PC-3 (cell line): Measurements from ENCODE around the gene FRMD4B. TPM values are rescaled to one million over a fixed set of nuclear protein-coding genes. Genes with fewer than 3 reads are reported as not detected.

Experiments
- ATAC-seq: fragments of 200-7000 bp; cut with Tn5 transposase; 2 replicates; pipeline ENCODE4 v1.9.1; 2020; ENCODE audit warnings: mild to moderate bottlenecking, moderate library complexity
- BruUV-seq: library from RNA; stranded (reverse); fragments of 400-500 nt; replicated peaks from 2 replicates; lab custom pipeline; 2021; lab: Mats Ljungman, UMichigan
- CTCF ChIA-PET: fragments of 300-600 bp; sonication (Branson Sonifier 250); formaldehyde crosslinking; loops from one replicate; lab custom pipeline; 2022; ENCODE audit warnings: antibody characterized with exemption; lab: Charles Lee
- POLR2A ChIA-PET: fragments of 300-600 bp; sonication (Branson Sonifier 250); formaldehyde crosslinking; loops from one replicate; lab custom pipeline; 2022; ENCODE audit warnings: antibody characterized with exemption; ENCODE audit not compliant: unreplicated experiment; lab: Charles Lee
- DNase-seq: peaks from one replicate; pipeline ENCODE4 v3.0.0-alpha.2; 2015
- H2AFZ ChIP-seq: fragments of 300-600 bp; sonication (generic); 2 replicates; pipeline ENCODE4 v1.6.0; 2016; ENCODE audit warnings: antibody characterized with exemption, low read length
- H3F3A ChIP-seq: fragments of 300-600 bp; sonication (generic); one replicate; pipeline ENCODE4 v1.6.0; 2017; ENCODE audit warnings: antibody characterized with exemption, low read length, control low read depth, mild to moderate bottlenecking; ENCODE audit not compliant: unreplicated experiment
- H3K27ac ChIP-seq: fragments of 300-600 bp; sonication (generic); 2 replicates; pipeline ENCODE4 v1.5.1; 2016; ENCODE audit warnings: mild to moderate bottlenecking, low read length
- H3K27me3 ChIP-seq: fragments of 300-600 bp; sonication (generic); 2 replicates; pipeline ENCODE4 v1.6.1; 2016; ENCODE audit warnings: low read length, mixed read lengths
- H3K36me3 ChIP-seq: fragments of 300-600 bp; sonication (generic); 2 replicates; pipeline ENCODE4 v1.6.1; 2016; ENCODE audit warnings: low read depth, mixed run types, low read length, mixed read lengths
- H3K4me1 ChIP-seq: fragments of 300-600 bp; sonication (generic); 2 replicates; pipeline ENCODE4 v1.5.1; 2016; ENCODE audit warnings: low read length; ENCODE audit not compliant: insufficient read depth
- H3K4me2 ChIP-seq: fragments of 300-600 bp; sonication (generic); 2 replicates; pipeline ENCODE4 v1.6.0; 2016; ENCODE audit warnings: low read length
- H3K4me3 ChIP-seq: fragments of 300-600 bp; sonication (generic); 2 replicates; pipeline ENCODE4 v1.5.1; 2016; ENCODE audit warnings: mild to moderate bottlenecking, low read length, mixed read lengths
- H3K79me2 ChIP-seq: fragments of 300-600 bp; sonication (generic); 2 replicates; pipeline ENCODE4 v1.6.1; 2017; ENCODE audit warnings: low read length, mixed read lengths
- H3K9ac ChIP-seq: fragments of 300-600 bp; sonication (generic); 2 replicates; pipeline ENCODE4 v1.6.0; 2016; ENCODE audit warnings: mild to moderate bottlenecking, low read length
- H3K9me2 ChIP-seq: fragments of 300-600 bp; sonication (generic); replicated peaks from 2 replicates; pipeline ENCODE4 v1.6.1; 2016; ENCODE audit warnings: mixed run types, low read length, mixed read lengths
- H3K9me3 ChIP-seq: fragments of 300-600 bp; sonication (generic); 2 replicates; pipeline ENCODE4 v1.6.1; 2016; ENCODE audit warnings: low read length, mixed read lengths
- H4K20me1 ChIP-seq: fragments of 300-600 bp; sonication (generic); 2 replicates; pipeline ENCODE4 v1.6.1; 2016; ENCODE audit warnings: low read length, mixed read lengths
- CTCF ChIP-seq: fragments of 300-600 bp; sonication (generic); conservative IDR thresholded peaks from 2 replicates; pipeline ENCODE4 v1.5.1; 2017; ENCODE audit warnings: antibody characterized with exemption, low read depth, mild to moderate bottlenecking, low read length
- EZH2 ChIP-seq: fragments of 300-600 bp; sonication (generic); IDR thresholded peaks from one replicate; pipeline ENCODE4 v1.6.1; 2017; ENCODE audit warnings: antibody characterized with exemption, mild to moderate bottlenecking, low read length; ENCODE audit not compliant: unreplicated experiment
- EZH2phosphoT487 ChIP-seq: fragments of 300-600 bp; sonication (generic); IDR thresholded peaks from 2 replicates; pipeline ENCODE4 v1.6.1; 2018; ENCODE audit warnings: mild to moderate bottlenecking, antibody characterized with exemption, low read length, borderline replicate concordance
- intact Hi-C: fragments of 100-400 bp; cut with micrococcal nuclease; formaldehyde crosslinking; loops from 2 replicates; pipeline ENCODE4 v1.9.0; 2023
- total RNA-seq: library from RNA; depleted of rRNA; stranded (reverse); fragments of >200 nt; gene quantifications from 2 replicates; pipeline ENCODE4 v1.2.3, GENCODE V29; 2014

The FRMD4B gene
- total RNA-seq, 1 experiment from 2014 or later = 5.7 TPM

- Histone ChIP-seq H3K9ac (no peak overlapping the region), H3F3A (no peaks in the 10 kb centered on the region), H3K4me3 (no peak overlapping the region), H3K9me2 (no peaks in the 10 kb centered on the region), H3K9me3 (no peaks in the 10 kb centered on the region), H2AFZ (no peak overlapping the region), H3K36me3 (no peaks in the 10 kb centered on the region), H3K4me1 (peaks cover 7% of the 10 kb centered on the region; the same call in 1 of the 2 replicates), H3K27me3 (no peaks in the 10 kb centered on the region), H3K79me2 (no peaks in the 10 kb centered on the region), H3K27ac (no peak overlapping the region), H4K20me1 (no peaks in the 10 kb centered on the region), H3K4me2 (no peak overlapping the region)
- intact Hi-C loops = no loop called here
- POLR2A ChIA-PET = no interaction called here
- BruUV-seq = no TSS peak
- TF ChIP-seq EZH2phosphoT487 (no peak), EZH2 (no peak), CTCF (no peak)
- no peak for DNase-seq
- no peak for ATAC-seq
- CTCF ChIA-PET = no interaction called here
These were observed 166.7 kb downstream of the FRMD4B start for GRCh38 chr3:69219101-69219708.

- Histone ChIP-seq H3K27me3 (no peaks in the 10 kb centered on the region), H2AFZ (no peak overlapping the region), H3K27ac (no peak overlapping the region), H3K4me2 (no peak overlapping the region), H3K4me3 (no peak overlapping the region), H3K9ac (no peak overlapping the region), H3K79me2 (no peaks in the 10 kb centered on the region), H3F3A (no peaks in the 10 kb centered on the region), H4K20me1 (no peaks in the 10 kb centered on the region), H3K36me3 (no peaks in the 10 kb centered on the region), H3K9me3 (no peaks in the 10 kb centered on the region), H3K4me1 (peaks cover 13% of the 10 kb centered on the region), H3K9me2 (no peaks in the 10 kb centered on the region)
- POLR2A ChIA-PET = interaction anchor here (0.5 kb wide), 1 partner anchor 155 kb away, joined by 4 read pairs; no protein-coding TSS in a partner anchor
- CTCF ChIA-PET = interaction anchor here (0.7 kb wide), 1 partner anchor 38 kb away, joined by 5 read pairs; no protein-coding TSS in a partner anchor
- intact Hi-C loops = no loop called here
- no peak for ATAC-seq
- no peak for DNase-seq
- no peak for TF ChIP-seq CTCF
- no TSS peak for BruUV-seq
These were observed 167.8 kb downstream of the FRMD4B start for GRCh38 chr3:69218079-69218478.

- ChIA-PET CTCF (no interaction called here), POLR2A (no interaction called here)
- no TSS peak for BruUV-seq
- H3K36me3 ChIP-seq = no peaks in the 10 kb centered on the region
- ATAC-seq = peak; percentile 55
- peak; percentile 37 for DNase-seq
- intact Hi-C loops = no loop called here
- peaks cover 18% of the 10 kb centered on the region for H3K4me1 ChIP-seq
- no peaks in the 10 kb centered on the region for H3K9me2 ChIP-seq
- peaks cover 3% of the 10 kb centered on the region for H3F3A ChIP-seq
- H3K4me2 ChIP-seq = no peak overlapping the region
- no peaks in the 10 kb centered on the region for H3K27me3 ChIP-seq
- no peak overlapping the region for H3K9ac ChIP-seq
- no peaks in the 10 kb centered on the region for H4K20me1 ChIP-seq
- no peaks in the 10 kb centered on the region for H3K79me2 ChIP-seq
- H3K9me3 ChIP-seq = no peaks in the 10 kb centered on the region
- H3K27ac ChIP-seq = no peak overlapping the region
- H2AFZ ChIP-seq = no peak overlapping the region
- TF ChIP-seq EZH2 (no peak), CTCF (no peak), EZH2phosphoT487 (no peak)
- H3K4me3 ChIP-seq = no peak overlapping the region
These were observed 168.9 kb downstream of the FRMD4B start for GRCh38 chr3:69216981-69217380.
